Measurements from ENCODE around the gene UBE2Q1. TPM values are rescaled to one million over a fixed set of nuclear protein-coding genes. Genes with fewer than 3 reads are reported as not detected.

The UBE2Q1 gene
- total and polyA plus RNA-seq, 2 of the 4 experiments (the other 2 are of a cell fraction) = 20.6 to 24.7 TPM

DNA sequence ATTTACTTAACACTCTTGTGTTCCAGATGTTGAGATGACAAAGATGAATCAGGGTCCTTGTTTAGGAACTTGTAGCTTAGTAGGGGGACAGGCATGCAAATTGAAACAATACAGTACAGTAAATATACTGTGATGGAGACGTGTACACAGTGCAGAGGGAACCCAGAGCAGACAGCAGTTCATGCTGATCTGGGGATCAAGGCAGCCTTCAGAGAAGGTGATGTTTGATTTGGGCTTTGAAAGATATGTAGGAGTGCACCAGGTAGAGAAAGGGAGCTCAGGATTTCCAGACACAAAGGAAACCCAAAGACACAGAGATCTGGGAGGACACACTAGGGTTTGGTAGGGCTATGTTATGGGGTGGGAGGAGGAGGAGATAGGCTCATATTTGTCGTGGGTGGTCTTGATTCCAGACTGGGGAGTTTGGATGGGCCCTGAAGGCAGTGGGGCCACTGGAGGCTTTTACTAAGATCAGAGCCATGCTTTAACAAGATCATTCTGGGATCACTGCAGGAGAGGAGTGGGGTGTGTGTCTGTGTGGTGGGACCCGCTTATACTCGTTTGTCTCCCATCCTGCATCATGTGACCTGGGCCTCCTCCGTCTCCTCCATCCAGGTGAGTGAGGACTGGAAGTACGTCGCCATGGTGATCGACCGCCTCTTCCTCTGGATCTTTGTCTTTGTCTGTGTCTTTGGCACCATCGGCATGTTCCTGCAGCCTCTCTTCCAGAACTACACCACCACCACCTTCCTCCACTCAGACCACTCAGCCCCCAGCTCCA is 16.9 kb upstream of the UBE2Q1 start:
- no peaks in the 10 kb centered on the region for H3K9me3 ChIP-seq (ENCODE audit: control insufficient read depth, insufficient read depth, low read length)
- no TSS peak for BruUV-seq (replicated peaks)
- no peak overlapping the region for H4K8ac ChIP-seq (ENCODE audit: low read depth in 2 of 2, low read length in 2 of 2)
- no peaks in the 10 kb centered on the region for H3K79me1 ChIP-seq (ENCODE audit: low read depth in 1 of 2, low read length in 2 of 2)
- peaks cover 16% of the 10 kb centered on the region for H3K27me3 ChIP-seq (ENCODE audit: control insufficient read depth, insufficient read depth, low read length)
- no peak overlapping the region for H2BK5ac ChIP-seq (ENCODE audit: low read depth, low read length, poor library complexity, severe bottlenecking)
- TF ChIP-seq, protein P1, sequence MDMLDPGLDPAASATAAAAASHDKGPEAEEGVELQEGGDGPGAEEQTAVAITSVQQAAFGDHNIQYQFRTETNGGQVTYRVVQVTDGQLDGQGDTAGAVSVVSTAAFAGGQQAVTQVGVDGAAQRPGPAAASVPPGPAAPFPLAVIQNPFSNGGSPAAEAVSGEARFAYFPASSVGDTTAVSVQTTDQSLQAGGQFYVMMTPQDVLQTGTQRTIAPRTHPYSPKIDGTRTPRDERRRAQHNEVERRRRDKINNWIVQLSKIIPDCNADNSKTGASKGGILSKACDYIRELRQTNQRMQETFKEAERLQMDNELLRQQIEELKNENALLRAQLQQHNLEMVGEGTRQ (IDR thresholded peaks at IDR 0.05; ENCODE audit: low read depth, low read length) = no peak
- TF ChIP-seq MXI1 (IDR thresholded peaks at IDR 0.05; ENCODE audit: borderline replicate concordance, low read depth, low read length) (no peak), RFX5 (IDR thresholded peaks at IDR 0.05; ENCODE audit: low read depth, low read length) (no peak), RAD21 (IDR thresholded peaks at IDR 0.05; ENCODE audit: low read length) (no peak), BHLHE40 (IDR thresholded peaks at IDR 0.05; ENCODE audit: low read depth, low read length) (no peak), NFE2L2 (IDR thresholded peaks at IDR 0.05; ENCODE audit: low read depth, low read length) (no peak), FOS (IDR thresholded peaks at IDR 0.05; ENCODE audit: low read depth, low read length) (no peak), POLR2A (IDR thresholded peaks at IDR 0.05; ENCODE audit: low read depth, low read length) (no peak), MAZ (IDR thresholded peaks at IDR 0.05; ENCODE audit: borderline replicate concordance, low read depth, low read length) (no peak), CHD1 (IDR thresholded peaks at IDR 0.05; ENCODE audit: low read depth, low read length) (no peak)
- TF ChIP-seq, protein P2, sequence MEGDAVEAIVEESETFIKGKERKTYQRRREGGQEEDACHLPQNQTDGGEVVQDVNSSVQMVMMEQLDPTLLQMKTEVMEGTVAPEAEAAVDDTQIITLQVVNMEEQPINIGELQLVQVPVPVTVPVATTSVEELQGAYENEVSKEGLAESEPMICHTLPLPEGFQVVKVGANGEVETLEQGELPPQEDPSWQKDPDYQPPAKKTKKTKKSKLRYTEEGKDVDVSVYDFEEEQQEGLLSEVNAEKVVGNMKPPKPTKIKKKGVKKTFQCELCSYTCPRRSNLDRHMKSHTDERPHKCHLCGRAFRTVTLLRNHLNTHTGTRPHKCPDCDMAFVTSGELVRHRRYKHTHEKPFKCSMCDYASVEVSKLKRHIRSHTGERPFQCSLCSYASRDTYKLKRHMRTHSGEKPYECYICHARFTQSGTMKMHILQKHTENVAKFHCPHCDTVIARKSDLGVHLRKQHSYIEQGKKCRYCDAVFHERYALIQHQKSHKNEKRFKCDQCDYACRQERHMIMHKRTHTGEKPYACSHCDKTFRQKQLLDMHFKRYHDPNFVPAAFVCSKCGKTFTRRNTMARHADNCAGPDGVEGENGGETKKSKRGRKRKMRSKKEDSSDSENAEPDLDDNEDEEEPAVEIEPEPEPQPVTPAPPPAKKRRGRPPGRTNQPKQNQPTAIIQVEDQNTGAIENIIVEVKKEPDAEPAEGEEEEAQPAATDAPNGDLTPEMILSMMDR (conservative IDR thresholded peaks at IDR 0.05; ENCODE audit: low read depth, low read length) = no peak
- TF ChIP-seq, protein P3, sequence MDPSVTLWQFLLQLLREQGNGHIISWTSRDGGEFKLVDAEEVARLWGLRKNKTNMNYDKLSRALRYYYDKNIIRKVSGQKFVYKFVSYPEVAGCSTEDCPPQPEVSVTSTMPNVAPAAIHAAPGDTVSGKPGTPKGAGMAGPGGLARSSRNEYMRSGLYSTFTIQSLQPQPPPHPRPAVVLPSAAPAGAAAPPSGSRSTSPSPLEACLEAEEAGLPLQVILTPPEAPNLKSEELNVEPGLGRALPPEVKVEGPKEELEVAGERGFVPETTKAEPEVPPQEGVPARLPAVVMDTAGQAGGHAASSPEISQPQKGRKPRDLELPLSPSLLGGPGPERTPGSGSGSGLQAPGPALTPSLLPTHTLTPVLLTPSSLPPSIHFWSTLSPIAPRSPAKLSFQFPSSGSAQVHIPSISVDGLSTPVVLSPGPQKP (IDR thresholded peaks at IDR 0.05; ENCODE audit: borderline replicate concordance, low read depth, low read length) = no peak
- no peak overlapping the region for H2BK120ac ChIP-seq (ENCODE audit: low read depth, low read length)
- H3K18ac ChIP-seq (ENCODE audit: low read depth, low read length) = no peak overlapping the region
- no peak overlapping the region for H3K4ac ChIP-seq (ENCODE audit: low read depth, low read length)
- no peak overlapping the region for H3K4me3 ChIP-seq (ENCODE audit: insufficient read depth, low read depth, low read length)
- H3K9ac ChIP-seq (ENCODE audit: low read depth, low read length) = no peak overlapping the region
- ChIA-PET POLR2A (ENCODE audit: unreplicated experiment) (no interaction called here), CTCF (interaction anchor here (1.0 to 2.9 kb wide), 2 partner anchors 16 to 96 kb away, joined by 3 to 10 read pairs; no protein-coding TSS in a partner anchor)
- H3K56ac ChIP-seq (ENCODE audit: extremely low read depth, insufficient read depth, low read length) = no peak overlapping the region
- no peak overlapping the region for H2AK5ac ChIP-seq (ENCODE audit: low read depth, low read length)
- peaks cover 11% of the 10 kb centered on the region; the same call in 1 of the 2 replicates for H3K9me1 ChIP-seq (ENCODE audit: insufficient read depth, low read length)
- H3K27ac ChIP-seq (ENCODE audit: insufficient read depth, low read length) = no peak overlapping the region
- H2BK20ac ChIP-seq (ENCODE audit: low read depth, low read length) = no peak overlapping the region
- in situ Hi-C loops (cut with MboI; ENCODE audit: low sequenced_read_pairs) (no loop called here), dilution Hi-C loops (cut with HindIII; ENCODE audit: low sequenced_read_pairs, unreplicated experiment) (no loop called here), intact Hi-C loops (cut with micrococcal nuclease) (no loop called here)
- ATAC-seq (ENCODE audit: low read depth) = no peak; the same call in 1 of the 2 replicates
- H3K4me2 ChIP-seq (ENCODE audit: low read depth, low read length) = no peak overlapping the region
- H4K91ac ChIP-seq (ENCODE audit: insufficient read depth, low read depth, low read length) = no peak overlapping the region
- H2AFZ ChIP-seq (replicated peaks; ENCODE audit: low read length, poor library complexity) = no peak overlapping the region
- no peak overlapping the region for H4K5ac ChIP-seq (ENCODE audit: low read depth, low read length)
- H3K23ac ChIP-seq (ENCODE audit: low read depth, low read length) = no peak overlapping the region
- peaks cover 14% of the 10 kb centered on the region for H4K20me1 ChIP-seq (ENCODE audit: insufficient read depth, low read length)
- H3K4me1 ChIP-seq (ENCODE audit: control insufficient read depth, insufficient read depth, low read length) = peaks cover 4% of the 10 kb centered on the region; the same call in 1 of the 2 replicates
- peaks cover 24% of the 10 kb centered on the region for H3K36me3 ChIP-seq (ENCODE audit: control insufficient read depth, insufficient read depth, low read length)
- no peak overlapping the region for H2BK15ac ChIP-seq (ENCODE audit: low read depth, low read length)
- no peak for DNase-seq
- no peak overlapping the region for H2AK9ac ChIP-seq (replicated peaks; ENCODE audit: low read depth, low read length, poor library complexity)
- H3K14ac ChIP-seq (replicated peaks; ENCODE audit: low read depth, low read length) = no peak overlapping the region
- 80% methylated on average over 3 of the region's 10 CpGs; no CpG with 5 or more reads in 1 of the 2 experiments for WGBS, 2 experiments (ENCODE audit: extremely low coverage in 2 of 2, insufficient read length in 1 of 2)

Data from IMR-90 (cell line).